OCI-LY1 (cell line): ENCODE data around the gene MRPS11.

Source experiments
- H2AFZ ChIP-seq: fragments of 200-600 bp; sonication (generic), shearing (Covaris generic); 2 replicates; pipeline ENCODE4 v1.6.0; 2014; ENCODE audit warnings: antibody characterized with exemption, mild to moderate bottlenecking, low read length
- H3F3A ChIP-seq: fragments of 200-600 bp; sonication (generic), shearing (Covaris generic); 2 replicates; pipeline ENCODE4 v1.6.0; 2014; ENCODE audit warnings: mild to moderate bottlenecking, antibody characterized with exemption, low read length, moderate library complexity; ENCODE audit not compliant: insufficient read depth
- H3K27ac ChIP-seq: fragments of 200-600 bp; sonication (generic); 2 replicates; pipeline ENCODE4 v1.5.1; 2014; ENCODE audit warnings: low read length, mixed run types, mild to moderate bottlenecking, low read depth; ENCODE audit not compliant: poor library complexity, severe bottlenecking
- H3K27me3 ChIP-seq: fragments of 200-600 bp; sonication (generic); 2 replicates; pipeline ENCODE4 v1.6.0; 2014; ENCODE audit warnings: antibody characterized with exemption, mild to moderate bottlenecking, low read length, moderate library complexity; ENCODE audit not compliant: insufficient read depth
- H3K36me3 ChIP-seq: fragments of 200-600 bp; sonication (generic); 2 replicates; pipeline ENCODE4 v1.6.1; 2014; ENCODE audit warnings: mild to moderate bottlenecking, antibody characterized with exemption, low read length, moderate library complexity, mixed read lengths; ENCODE audit not compliant: insufficient read depth
- H3K4me1 ChIP-seq: fragments of 200-600 bp; sonication (generic); 2 replicates; pipeline ENCODE4 v1.5.1; 2014; ENCODE audit warnings: mild to moderate bottlenecking, low read length, moderate library complexity; ENCODE audit not compliant: insufficient read depth, severe bottlenecking
- H3K4me2 ChIP-seq: fragments of 200-600 bp; sonication (generic), shearing (Covaris generic); 2 replicates; pipeline ENCODE4 v1.6.1; 2014; ENCODE audit warnings: low read length
- H3K4me3 ChIP-seq: fragments of 200-600 bp; sonication (generic); 2 replicates; pipeline ENCODE4 v1.5.1; 2014; ENCODE audit warnings: low read length, low read depth, mild to moderate bottlenecking, mixed read lengths; ENCODE audit not compliant: poor library complexity, severe bottlenecking
- H3K79me2 ChIP-seq: fragments of 200-600 bp; shearing (Covaris generic); 2 replicates; pipeline ENCODE4 v1.6.1; 2016; ENCODE audit warnings: mixed run types, low read length, mixed read lengths; ENCODE audit not compliant: insufficient read depth
- H3K9ac ChIP-seq: fragments of 200-600 bp; sonication (generic), shearing (Covaris generic); 2 replicates; pipeline ENCODE4 v1.6.1; 2014; ENCODE audit warnings: mild to moderate bottlenecking, low read length, mixed read lengths
- H3K9me2 ChIP-seq: fragments of 200-600 bp; sonication (generic), shearing (Covaris generic); 2 replicates; pipeline ENCODE4 v1.6.1; 2014; ENCODE audit warnings: low read depth, mild to moderate bottlenecking, low read length, mixed read lengths
- H3K9me3 ChIP-seq: fragments of 200-600 bp; shearing (Covaris generic); 2 replicates; pipeline ENCODE4 v1.6.1; 2014; ENCODE audit warnings: low read length, mixed read lengths
- H4K20me1 ChIP-seq: fragments of 200-600 bp; sonication (generic), shearing (Covaris generic); 2 replicates; pipeline ENCODE4 v1.6.0; 2016; ENCODE audit warnings: mild to moderate bottlenecking, low read length; ENCODE audit not compliant: insufficient read depth
- CTCF ChIP-seq: fragments of 200-600 bp; sonication (generic), shearing (Covaris generic); IDR thresholded peaks from 2 replicates; pipeline ENCODE4 v1.5.1; 2017; ENCODE audit warnings: mild to moderate bottlenecking, antibody characterized with exemption, low read length, moderate library complexity, mixed read lengths
- EZH2 ChIP-seq: fragments of 200-600 bp; sonication (generic), shearing (Covaris generic); IDR thresholded peaks from 2 replicates; pipeline ENCODE4 v1.8.0; 2017; ENCODE audit warnings: borderline replicate concordance, mixed run types, mild to moderate bottlenecking, antibody characterized with exemption, low read length, moderate library complexity, mixed read lengths

MRPS11 gene

GRCh38 chr15:88504445-88504844 is 36.9 kb downstream of the MRPS11 start:
- Histone ChIP-seq H3K4me1 (no peaks in the 10 kb centered on the region), H3K9me3 (no peaks in the 10 kb centered on the region), H3K27me3 (no peaks in the 10 kb centered on the region), H2AFZ (no peak overlapping the region), H3K4me2 (no peak overlapping the region), H3F3A (no peaks in the 10 kb centered on the region), H3K4me3 (no peak overlapping the region), H3K9ac (no peak overlapping the region), H3K27ac (no peak overlapping the region), H3K79me2 (no peaks in the 10 kb centered on the region), H3K36me3 (no peaks in the 10 kb centered on the region), H4K20me1 (no peaks in the 10 kb centered on the region), H3K9me2 (no peaks in the 10 kb centered on the region)
- TF ChIP-seq EZH2 (no peak), CTCF (no peak)

GRCh38 chr15:88505721-88506120 is 38.2 kb downstream of the MRPS11 start:
- no peak overlapping the region for H2AFZ ChIP-seq
- H3K27me3 ChIP-seq: no peaks in the 10 kb centered on the region
- no peak for TF ChIP-seq EZH2
- TF ChIP-seq CTCF: no peak
- H3K9me3 ChIP-seq: no peaks in the 10 kb centered on the region
- no peak overlapping the region for H3K4me2 ChIP-seq
- H3K4me3 ChIP-seq: no peak overlapping the region
- H3K79me2 ChIP-seq: no peaks in the 10 kb centered on the region
- no peaks in the 10 kb centered on the region for H3F3A ChIP-seq
- no peak overlapping the region for H3K9ac ChIP-seq
- H3K9me2 ChIP-seq: no peaks in the 10 kb centered on the region
- H4K20me1 ChIP-seq: no peaks in the 10 kb centered on the region
- H3K27ac ChIP-seq: no peak overlapping the region
- no peaks in the 10 kb centered on the region for H3K4me1 ChIP-seq
- no peaks in the 10 kb centered on the region for H3K36me3 ChIP-seq

GRCh38 chr15:88506628-88507027 is 39.1 kb downstream of the MRPS11 start:
- Histone ChIP-seq H3K4me2 (no peak overlapping the region), H3K79me2 (no peaks in the 10 kb centered on the region), H3K4me1 (no peaks in the 10 kb centered on the region), H3K9ac (no peak overlapping the region), H2AFZ (no peak overlapping the region), H3K4me3 (no peak overlapping the region), H3K9me2 (no peaks in the 10 kb centered on the region), H4K20me1 (no peaks in the 10 kb centered on the region), H3K36me3 (no peaks in the 10 kb centered on the region), H3K27me3 (no peaks in the 10 kb centered on the region), H3F3A (no peaks in the 10 kb centered on the region), H3K27ac (no peak overlapping the region), H3K9me3 (no peaks in the 10 kb centered on the region)
- no peak for TF ChIP-seq EZH2
- TF ChIP-seq CTCF: no peak
